GM21423 (cell line): ENCODE data around the gene MRS2.
"Not testable (repeated sequence)": the region's sequence is repeated elsewhere in the genome, so short reads cannot be mapped to it uniquely, and the experiment has no call there.

Source experiments
- ATAC-seq: cut with Tn5 transposase; IDR thresholded peaks from one replicate; pipeline ENCODE4 v1.9.1; 2021; ENCODE audit warnings: mild to moderate bottlenecking, moderate library complexity; ENCODE audit not compliant: unreplicated experiment

MRS2 gene

GRCh38 chr6:24402697-24403500, at the start of gene MRS2:
Gene MRS2 (plus strand): TSS chr6:24402936. CDS start chr6:24403047, 111 bp downstream.
- ATAC-seq = peak; percentile 95

- ATAC-seq = no peak
Measured at GRCh38 chr6:24353861-24354260, 48.9 kb upstream of the MRS2 start.

- ATAC-seq = no peak
Measured at GRCh38 chr6:24355393-24355792, 47.3 kb upstream of the MRS2 start.

- ATAC-seq = no peak
Measured at GRCh38 chr6:24356310-24356973, 46.3 kb upstream of the MRS2 start.

- ATAC-seq = no peak
Measured at GRCh38 chr6:24357336-24358218, 45.2 kb upstream of the MRS2 start, which contains the start of gene DCDC2. Gene DCDC2 (minus strand): TSS chr6:24358059. CDS start chr6:24357750, 309 bp downstream.

GRCh38 chr6:24358219-24358821, 44.4 kb upstream of the MRS2 start:
- ATAC-seq = no peak

DNA sequence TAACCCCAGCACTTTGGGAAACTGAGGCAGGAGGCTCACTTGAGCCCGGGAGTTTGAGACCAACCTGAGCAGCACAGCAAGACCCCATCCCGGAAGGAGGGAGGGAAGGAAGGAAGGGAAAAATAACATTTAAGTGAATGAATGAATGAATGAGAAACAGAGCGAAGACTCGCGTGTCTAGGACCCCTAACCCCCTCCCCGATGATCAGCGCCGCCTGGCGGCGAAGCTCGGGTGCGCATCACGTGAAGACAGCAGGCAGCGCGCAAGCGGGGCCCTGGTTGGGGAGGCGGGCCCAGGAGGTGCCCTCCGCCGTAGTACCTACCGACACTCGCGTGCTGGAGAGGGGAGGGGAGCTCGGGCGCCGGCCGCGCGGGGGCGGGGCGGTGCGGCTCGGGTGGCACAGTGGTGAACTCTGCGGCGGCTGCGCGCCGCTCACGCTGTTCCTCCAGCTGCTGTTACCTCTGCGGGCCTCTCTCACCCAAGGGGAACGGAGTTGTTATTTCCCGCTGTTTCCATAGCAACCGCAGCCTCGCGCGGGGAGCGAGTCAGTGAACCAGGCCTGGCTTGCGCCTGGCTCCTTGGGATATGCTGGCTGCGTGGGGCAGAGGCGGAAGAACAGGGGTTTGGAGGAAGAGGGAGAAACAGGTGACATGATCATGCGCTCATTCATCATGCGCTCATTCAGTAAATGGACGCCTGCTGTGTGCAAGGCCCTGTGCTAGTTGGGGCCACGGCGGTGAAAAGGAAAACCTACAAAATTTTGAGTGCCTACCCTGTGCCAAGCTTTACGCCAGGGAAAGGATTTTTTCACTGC, 42.9 kb upstream of the MRS2 start:
- ATAC-seq = peak; percentile 87

DNA sequence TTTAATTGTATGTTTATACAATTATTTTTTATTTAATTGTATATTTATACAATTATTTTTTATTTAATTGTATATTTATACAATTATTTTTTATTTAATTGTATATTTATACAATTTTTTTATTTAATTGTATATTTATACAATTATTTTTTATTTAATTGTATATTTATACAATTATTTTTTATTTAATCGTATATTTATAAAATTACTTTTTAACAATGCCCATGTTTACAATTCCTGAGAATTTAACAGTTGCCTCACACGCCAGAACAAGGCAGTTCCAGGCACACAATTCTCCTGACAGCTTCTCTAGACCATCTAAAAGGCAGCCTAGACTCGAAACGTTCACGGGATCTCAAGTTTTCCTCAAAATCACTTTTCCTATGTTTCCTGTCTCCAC, 40.4 kb upstream of the MRS2 start:
- ATAC-seq = not testable (repeated sequence)

DNA sequence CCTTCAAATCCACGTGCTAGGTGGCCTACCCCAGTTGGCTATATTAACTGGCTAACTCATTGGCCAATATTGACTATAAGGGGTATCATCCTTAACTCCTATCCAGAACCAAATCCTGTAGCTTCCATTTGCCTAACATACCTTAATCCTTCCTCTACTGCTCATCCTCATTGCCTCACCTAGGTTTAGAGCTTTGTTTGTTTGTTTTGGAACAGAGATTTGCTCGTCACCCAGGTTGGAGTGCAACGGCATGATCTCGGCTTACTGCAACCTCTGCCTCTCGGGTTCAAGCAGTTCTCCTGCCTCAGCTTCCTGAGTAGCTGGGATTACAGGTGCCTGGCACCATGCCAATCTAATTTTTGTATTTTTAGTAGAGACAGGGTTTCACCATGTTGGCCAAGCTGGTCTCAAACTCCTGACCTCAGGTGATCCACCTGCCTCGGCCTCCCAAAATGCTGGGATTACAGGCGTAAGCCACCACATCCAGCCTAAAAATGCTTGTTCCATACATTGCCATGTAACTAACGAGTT, 37.6 kb upstream of the MRS2 start:
- ATAC-seq = not testable (repeated sequence)

DNA sequence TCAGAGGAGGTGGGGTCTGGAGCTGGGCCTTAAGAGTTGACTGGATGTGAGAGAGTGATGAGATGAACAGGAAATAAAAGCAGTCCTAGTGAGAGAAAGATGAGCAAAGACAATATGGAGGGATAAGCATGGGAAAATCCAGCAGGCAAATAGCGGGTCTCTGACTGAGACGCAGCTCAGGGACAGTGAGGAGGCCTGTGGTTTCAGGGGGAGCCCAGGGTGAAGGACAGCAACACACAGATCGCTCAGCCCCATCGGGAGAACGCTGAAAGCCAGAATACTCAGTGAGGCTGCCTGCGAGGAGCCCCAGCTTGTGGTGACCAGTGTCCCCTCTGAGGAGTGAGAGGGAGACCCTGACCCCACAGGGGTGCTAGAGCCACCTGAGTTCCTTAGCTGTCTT, 28.1 kb upstream of the MRS2 start:
- ATAC-seq = no peak

DNA sequence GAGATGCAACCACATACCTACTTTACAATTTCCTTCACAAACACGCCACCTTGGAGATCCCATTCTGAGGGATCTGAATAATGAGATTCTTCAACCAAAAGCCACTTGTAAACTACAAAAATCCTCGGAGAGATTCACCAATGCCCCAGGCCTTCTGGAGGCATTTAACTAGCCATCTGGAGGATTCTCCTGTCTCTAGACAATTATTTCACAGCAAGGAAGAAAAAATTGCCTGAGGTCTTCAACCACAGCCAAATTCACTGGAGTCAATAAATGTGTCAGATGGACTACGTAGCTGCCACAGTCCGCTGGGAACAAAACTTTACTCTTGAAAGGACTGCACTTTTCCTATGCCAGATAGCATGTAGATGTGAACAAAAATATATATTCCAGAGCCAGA, 25.9 kb upstream of the MRS2 start:
- no peak for ATAC-seq

DNA sequence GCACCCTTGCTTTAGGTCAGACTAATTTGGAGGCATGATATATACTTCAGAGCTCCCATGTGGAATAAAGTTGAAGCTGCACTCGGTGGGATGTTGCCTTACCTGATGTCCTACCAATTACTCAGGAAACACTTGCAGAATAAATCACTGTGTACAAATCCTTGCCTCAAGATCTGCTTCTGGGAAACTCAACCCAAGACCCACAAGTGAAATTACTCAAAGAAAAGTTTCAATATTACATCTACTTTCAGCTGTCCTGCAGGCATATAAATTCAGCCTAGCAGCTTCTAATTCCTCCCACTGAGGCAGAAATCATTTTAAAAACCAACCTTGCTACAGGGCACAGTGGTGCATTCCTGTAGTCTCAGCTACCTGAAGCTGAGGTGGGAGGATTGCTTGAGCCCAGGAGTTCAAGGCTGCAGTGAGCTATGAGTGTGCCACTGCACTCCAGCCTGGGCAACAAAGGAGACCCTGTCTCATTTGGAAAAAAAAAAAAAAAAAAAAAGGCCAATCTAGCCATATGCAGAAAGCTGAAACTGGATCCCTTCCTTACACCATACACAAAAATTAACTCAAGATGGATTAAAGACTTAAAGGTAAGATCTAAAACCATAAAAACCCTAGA, 24.2 kb upstream of the MRS2 start:
- ATAC-seq = no peak

- ATAC-seq = no peak
Measured at GRCh38 chr6:24381476-24382219, 21.1 kb upstream of the MRS2 start.

DNA sequence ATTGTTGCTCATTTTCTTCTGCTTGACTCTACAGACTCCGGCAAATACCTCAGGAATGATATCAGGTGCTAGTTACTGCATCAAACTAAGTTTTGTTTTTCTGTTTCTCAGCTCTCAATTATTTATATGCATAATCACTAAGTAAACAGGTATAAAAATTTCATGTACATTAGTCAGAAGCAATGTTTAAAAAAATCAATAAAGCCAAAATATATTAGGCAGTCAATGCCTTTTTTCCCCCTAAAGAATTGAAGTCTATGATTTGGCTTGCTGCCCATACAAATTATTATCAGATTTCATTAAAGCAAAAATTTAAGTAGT, 20.6 kb upstream of the MRS2 start:
- no peak for ATAC-seq

GRCh38 chr6:24382891-24383494, 19.7 kb upstream of the MRS2 start:
- ATAC-seq = not testable (repeated sequence)

GRCh38 chr6:24384369-24385130, 18.2 kb upstream of the MRS2 start:
- not testable (repeated sequence) for ATAC-seq

DNA sequence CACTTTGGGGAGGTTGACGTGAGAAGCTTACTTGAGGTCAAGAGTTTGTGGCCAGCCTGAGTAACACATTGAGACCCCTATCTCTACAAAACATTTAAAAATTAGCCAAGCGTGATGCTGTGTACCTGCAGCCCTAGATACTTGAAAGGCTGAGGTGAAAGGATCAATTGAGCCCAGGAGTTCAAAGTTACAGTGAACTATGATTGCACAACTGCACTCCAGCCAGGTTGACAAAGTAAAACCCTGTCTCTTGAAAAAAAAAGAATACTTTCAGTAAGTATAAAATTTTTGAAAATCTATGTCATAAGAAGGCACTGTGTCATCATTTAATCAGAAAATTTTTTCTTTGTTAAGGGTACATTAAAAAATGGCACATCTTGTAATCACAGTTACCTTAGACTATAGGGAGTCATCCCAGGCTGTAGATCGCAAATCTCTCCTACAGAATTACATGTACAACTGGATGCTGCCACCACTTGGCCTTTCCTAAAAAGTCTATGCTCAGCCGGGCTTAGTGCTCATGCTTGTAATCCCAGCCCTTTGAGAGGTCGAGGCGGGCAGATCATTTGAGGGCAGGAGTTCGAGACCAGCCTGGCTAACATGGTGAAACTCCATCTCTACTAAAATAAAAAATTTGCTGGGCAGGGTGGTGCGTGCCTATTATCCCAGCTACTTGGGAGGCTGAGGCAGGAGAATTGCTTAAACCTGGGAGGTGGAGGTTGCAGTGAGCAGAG, 17.0 kb upstream of the MRS2 start:
- ATAC-seq = peak; percentile 68
